ENCODE data around the gene SLC16A11. TPM values are rescaled to one million over a fixed set of nuclear protein-coding genes. Genes with fewer than 3 reads are reported as not detected.
"Not testable (repeated sequence)": the region's sequence is repeated elsewhere in the genome, so short reads cannot be mapped to it uniquely, and the experiment has no call there.

Gene SLC16A11
- total RNA-seq, 4 donors from 2014 or later = 0.14 to 10.0 (median 0.85) TPM

- intact Hi-C loops (cut with DNase I; ENCODE audit: low total_unique reads) = no loop called here
- Histone ChIP-seq H3K27me3 (no peaks in the 10 kb centered on the region), H3K9me3 (no peaks in the 10 kb centered on the region), H3K27ac (no peak overlapping the region), H3K36me3 (no peaks in the 10 kb centered on the region), H3K4me3 (no peak overlapping the region), H3K4me1 (peaks cover 0 to 5% of the 10 kb centered on the region in 2 donors)
- TF ChIP-seq CTCF (IDR thresholded peaks at IDR 0.05) (no peak), POLR2A (IDR thresholded peaks at IDR 0.05) (no peak)
- no peak for DNase-seq
Observed at GRCh38 chr17:6994666-6995256, 49.1 kb downstream of the SLC16A11 start.

- Histone ChIP-seq H3K4me1 (peaks cover 0 to 5% of the 10 kb centered on the region in 2 donors), H3K4me3 (no peak overlapping the region), H3K27ac (no peak overlapping the region), H3K9me3 (no peaks in the 10 kb centered on the region), H3K27me3 (no peaks in the 10 kb centered on the region), H3K36me3 (no peaks in the 10 kb centered on the region)
- no peak for DNase-seq
- intact Hi-C loops (cut with DNase I; ENCODE audit: low total_unique reads) = no loop called here
- TF ChIP-seq CTCF (IDR thresholded peaks at IDR 0.05) (no peak), POLR2A (IDR thresholded peaks at IDR 0.05) (no peak)
Observed at GRCh38 chr17:6994118-6994598, 49.7 kb downstream of the SLC16A11 start.

GRCh38 chr17:6993613-6994056, 50.3 kb downstream of the SLC16A11 start:
- DNase-seq; H3K27ac ChIP-seq; H3K9me3 ChIP-seq; H3K4me3 ChIP-seq; intact Hi-C loops (cut with DNase I; ENCODE audit: low total_unique reads); H3K36me3 ChIP-seq; H3K4me1 ChIP-seq; H3K27me3 ChIP-seq: not testable (repeated sequence)

MicroRNAs encoded within 50 kb of the gene (microRNA counts, 767-probe panel; counts per million panel counts)
- microRNA hsa-miR-195-5p (7,101 to 8,619 counts per million in 2 donors), microRNA hsa-miR-497-5p (5,525 to 6,294 counts per million in 2 donors)

Small RNAs within 50 kb of the gene (small RNA-seq; reads per million reads assigned to genes)
- not detected for gene AC120057.1

Other genes with a start within 250 kb of the SLC16A11 start
- 1 to 10 TPM in 1 of 4 donors, under 1 TPM in 1, not detected in 2; 0.12 to 2.4 TPM for gene TEKT1, start 212.4 kb downstream of the SLC16A11 start, total RNA-seq
- gene ALOX12, start 48.0 kb downstream of the SLC16A11 start, total RNA-seq = under 1 TPM in 2 of 4 donors, not detected in 2; 0.14 to 0.34 TPM
- 100 to 1,000 TPM in 2 of 4 donors, 10 to 100 TPM in 2; 30.8 to 153 (median 101) TPM for gene RNASEK, start 31.5 kb downstream of the SLC16A11 start, total RNA-seq
- gene BCL6B, start 21.0 kb downstream of the SLC16A11 start, total RNA-seq = 10 to 100 TPM in 3 of 4 donors, 1 to 10 TPM in 1; 9.7 to 32.8 (median 22.7) TPM
- gene SLC16A13, start 8.1 kb downstream of the SLC16A11 start, total RNA-seq = 1 to 10 TPM in 1 of 4 donors, under 1 TPM in 1, not detected in 2; 0.51 to 3.4 TPM
- 1 to 10 TPM in 2 of 4 donors, not detected in 2; 1.5 to 3.5 TPM for gene CLEC10A, start 36.2 kb upstream of the SLC16A11 start, total RNA-seq
- gene ASGR2, start 70.7 kb upstream of the SLC16A11 start, total RNA-seq = not detected
- gene ASGR1, start 135.3 kb upstream of the SLC16A11 start, total RNA-seq = 1 to 10 TPM in 2 of 4 donors, under 1 TPM in 1, not detected in 1; 0.77 to 3.2 (median 1.8) TPM
- gene DLG4, start 175.7 kb upstream of the SLC16A11 start, total RNA-seq = 10 to 100 TPM; 22.8 to 64.0 (median 48.4) TPM
- gene ACADVL, start 175.8 kb upstream of the SLC16A11 start, total RNA-seq = 100 to 1,000 TPM; 167 to 800 (median 399) TPM
- gene DVL2, start 190.4 kb upstream of the SLC16A11 start, total RNA-seq = 10 to 100 TPM in 3 of 4 donors, 1 to 10 TPM in 1; 5.1 to 83.2 (median 53.5) TPM
- 10 to 100 TPM in 3 of 4 donors, 1 to 10 TPM in 1; 9.7 to 68.1 (median 29.7) TPM for gene PHF23, start 195.4 kb upstream of the SLC16A11 start, total RNA-seq
- gene GABARAP, start 198.4 kb upstream of the SLC16A11 start, total RNA-seq = 100 to 1,000 TPM; 220 to 467 (median 366) TPM
- gene CTDNEP1, start 207.6 kb upstream of the SLC16A11 start, total RNA-seq = 100 to 1,000 TPM in 1 of 4 donors, 10 to 100 TPM in 3; 13.8 to 115 (median 37.2) TPM
- gene ELP5, start 208.1 kb upstream of the SLC16A11 start, total RNA-seq = 10 to 100 TPM; 41.9 to 65.6 (median 51.3) TPM
- gene CLDN7, start 218.4 kb upstream of the SLC16A11 start, total RNA-seq = 10 to 100 TPM in 1 of 4 donors, under 1 TPM in 3; 0.29 to 24.4 (median 0.68) TPM
- gene SLC2A4, start 237.6 kb upstream of the SLC16A11 start, total RNA-seq = 10 to 100 TPM in 2 of 4 donors, 1 to 10 TPM in 2; 1.8 to 25.9 (median 12.6) TPM